Dendritic cell treated with granulocyte-macrophage colony-stimulating factor and Interleukin-4, amounts not matched to agents 40 ng/mL and 50 ng/mL, for 4 days (primary cell): Measurements from ENCODE around the gene VWF.
A peak's percentile ranks its signal among the peaks of the same experiment; 100 is the strongest.
"Not testable (repeated sequence)": the region's sequence is repeated elsewhere in the genome, so short reads cannot be mapped to it uniquely, and the experiment has no call there.

Experiments used
- H3K27ac Mint-ChIP-seq: one replicate; pipeline ENCODE4 v1.8.0; 2022; ENCODE audit warnings: mild to moderate bottlenecking, mixed read lengths
- H3K27me3 Mint-ChIP-seq: one replicate; pipeline ENCODE4 v1.8.0; 2022; ENCODE audit warnings: mild to moderate bottlenecking, mixed read lengths
- H3K36me3 Mint-ChIP-seq: one replicate; pipeline ENCODE4 v1.8.0; 2022; ENCODE audit warnings: low read depth, mixed read lengths
- H3K4me1 Mint-ChIP-seq: one replicate; pipeline ENCODE4 v1.8.0; 2022; ENCODE audit warnings: low read depth, mixed read lengths
- H3K4me3 Mint-ChIP-seq: one replicate; pipeline ENCODE4 v1.8.0; 2022; ENCODE audit warnings: mild to moderate bottlenecking, moderate library complexity, mixed read lengths
- H3K9me3 Mint-ChIP-seq: one replicate; pipeline ENCODE4 v1.8.0; 2022; ENCODE audit warnings: mixed read lengths
- intact Hi-C: fragments of 100-400 bp; cut with micrococcal nuclease; formaldehyde crosslinking; loops from one replicate; pipeline ENCODE4 v1.15.0; 2022

Gene VWF

DNA sequence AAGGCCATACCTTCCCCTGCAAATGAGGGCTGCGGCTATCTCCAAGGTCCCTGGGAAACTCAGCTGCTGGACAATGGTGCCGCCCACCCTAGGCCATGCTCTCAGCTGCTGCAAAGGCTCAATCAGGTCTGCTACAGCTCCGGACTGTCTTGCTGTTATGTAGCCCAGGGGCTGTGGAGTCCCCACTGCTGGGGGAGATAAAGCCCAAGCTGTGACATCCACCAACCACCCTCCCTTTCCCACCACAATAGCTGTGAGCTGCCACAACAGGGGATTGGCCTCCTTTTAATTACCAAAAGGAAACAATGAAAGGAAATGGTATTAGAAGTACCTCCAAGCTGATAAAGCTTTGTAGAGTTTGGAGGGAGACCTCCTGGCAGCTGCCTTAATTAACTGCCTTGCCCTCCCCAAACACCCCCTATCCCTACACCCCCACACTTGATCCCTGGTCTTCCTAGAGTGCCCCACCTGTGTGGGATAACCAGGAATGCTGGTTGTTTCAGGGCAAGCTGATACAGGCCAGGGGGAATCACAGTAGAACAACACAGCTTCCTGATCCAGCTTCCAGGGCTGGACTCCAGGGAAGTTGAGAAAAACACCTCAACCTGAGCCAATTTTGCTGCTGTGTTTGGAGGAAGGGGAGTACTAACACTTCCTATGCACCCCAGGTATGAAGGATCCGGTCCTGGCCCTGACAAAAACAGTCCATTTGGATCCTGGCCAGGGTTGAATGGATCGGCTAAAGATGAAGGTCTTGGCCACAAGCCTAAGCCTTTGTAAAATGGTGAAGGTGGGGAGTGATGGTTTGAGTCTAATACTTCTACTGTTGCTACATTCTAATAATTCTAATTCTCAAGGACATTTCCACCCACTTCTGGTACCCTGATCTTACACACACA is at the start of gene VWF:
Gene VWF, minus strand, starts transcription at position 260 of the 899 bp plus-strand sequence. CDS start 1,474 bp downstream, outside the sequence.
- Mint-ChIP-seq H3K4me3 (no peak within 1 kb of the TSS), H3K27ac (no peak within 1 kb of the TSS), H3K36me3 (no peaks in the 10 kb centered on the region), H3K4me1 (peaks cover 6% of the 10 kb centered on the region), H3K9me3 (no peaks in the 10 kb centered on the region), H3K27me3 (peaks cover 27% of the 10 kb centered on the region)
- intact Hi-C loops = no loop called here

DNA sequence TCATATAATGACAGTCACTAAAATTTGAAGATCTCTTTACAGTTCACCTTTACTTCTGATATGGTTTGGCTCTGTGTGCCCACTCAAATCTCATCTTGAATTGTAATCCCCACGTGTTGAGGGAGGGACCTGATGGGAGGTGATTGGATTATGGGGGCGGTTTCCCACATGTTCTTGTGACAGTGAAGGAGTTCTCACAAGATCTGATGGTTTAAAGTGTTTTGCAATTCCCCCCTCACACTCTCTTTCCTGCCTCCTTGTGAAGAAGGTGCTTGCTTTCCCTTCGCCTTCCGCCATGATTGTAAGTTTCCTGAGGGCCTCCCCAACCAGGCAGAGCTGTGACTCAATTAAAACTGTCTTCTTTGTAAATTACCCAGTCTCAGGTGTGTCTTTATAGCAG is 48.4 kb upstream of the VWF start:
- Mint-ChIP-seq H3K9me3 (no peaks in the 10 kb centered on the region), H3K27ac (peak overlapping the region; percentile 44), H3K4me3 (no peak overlapping the region)

DNA sequence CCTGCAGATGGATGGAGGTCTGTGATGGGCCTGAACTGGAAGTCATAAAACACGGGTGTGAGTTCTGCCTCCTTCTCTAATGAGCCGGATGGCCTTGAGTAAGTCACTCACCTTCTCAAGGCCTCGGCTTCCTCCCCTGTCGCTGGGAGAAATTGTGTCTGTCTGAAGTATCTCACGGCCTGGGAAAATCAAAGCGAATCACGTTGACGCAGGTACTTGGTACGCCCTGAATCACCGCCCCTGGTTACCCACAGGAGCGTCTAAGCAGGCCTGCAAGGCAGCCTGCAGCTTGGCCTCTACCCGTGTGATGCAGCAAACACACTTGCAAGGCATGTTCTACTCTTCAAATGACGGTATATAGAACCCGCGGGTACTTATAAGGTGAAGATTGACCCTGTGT is 47.6 kb upstream of the VWF start:
- intact Hi-C loops = no loop called here
- H3K4me3 Mint-ChIP-seq = no peak overlapping the region
- no peak overlapping the region for H3K27ac Mint-ChIP-seq
- no peaks in the 10 kb centered on the region for H3K9me3 Mint-ChIP-seq
- H3K27me3 Mint-ChIP-seq = no peaks in the 10 kb centered on the region
- H3K36me3 Mint-ChIP-seq = no peaks in the 10 kb centered on the region
- peaks cover 40% of the 10 kb centered on the region for H3K4me1 Mint-ChIP-seq

More for the DNA sequence above, 48.4 kb upstream of the VWF start:
- H3K27me3 Mint-ChIP-seq = no peaks in the 10 kb centered on the region
- H3K4me1 Mint-ChIP-seq = peaks cover 33% of the 10 kb centered on the region
- H3K36me3 Mint-ChIP-seq = no peaks in the 10 kb centered on the region
- intact Hi-C loops = no loop called here

DNA sequence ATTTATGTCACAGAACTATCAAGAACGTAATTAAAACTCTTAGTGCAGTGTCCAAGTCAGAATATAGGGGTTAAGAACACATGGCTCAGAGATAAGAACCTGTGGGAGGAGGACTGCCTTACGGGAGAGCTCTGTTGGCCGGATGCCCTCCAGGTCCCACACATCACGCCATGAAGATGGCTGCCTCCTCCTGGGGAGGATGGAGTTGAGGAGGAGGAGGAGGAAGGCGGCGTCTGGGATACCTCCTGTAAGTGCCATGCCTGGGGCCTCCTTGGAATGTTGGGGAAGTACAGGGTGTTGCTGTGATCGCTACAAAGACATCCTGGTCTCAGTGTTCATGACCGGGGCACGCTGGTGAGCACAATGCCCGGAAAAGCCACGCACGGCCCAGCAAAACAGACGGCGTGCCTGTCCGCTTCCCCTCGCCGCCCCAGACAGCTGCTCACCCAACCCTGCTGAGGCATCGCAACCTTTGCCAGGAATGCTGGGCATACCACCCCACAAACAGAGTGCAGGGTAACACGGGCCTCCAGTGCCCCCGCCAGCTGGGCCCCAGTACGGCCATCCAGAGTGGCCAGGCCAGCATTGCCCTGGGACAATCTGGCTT is 47.0 kb upstream of the VWF start:
- intact Hi-C loops = no loop called here
- Mint-ChIP-seq H3K36me3 (no peaks in the 10 kb centered on the region), H3K4me3 (no peak overlapping the region), H3K27me3 (no peaks in the 10 kb centered on the region), H3K9me3 (no peaks in the 10 kb centered on the region), H3K27ac (no peak overlapping the region), H3K4me1 (peaks cover 46% of the 10 kb centered on the region)

DNA sequence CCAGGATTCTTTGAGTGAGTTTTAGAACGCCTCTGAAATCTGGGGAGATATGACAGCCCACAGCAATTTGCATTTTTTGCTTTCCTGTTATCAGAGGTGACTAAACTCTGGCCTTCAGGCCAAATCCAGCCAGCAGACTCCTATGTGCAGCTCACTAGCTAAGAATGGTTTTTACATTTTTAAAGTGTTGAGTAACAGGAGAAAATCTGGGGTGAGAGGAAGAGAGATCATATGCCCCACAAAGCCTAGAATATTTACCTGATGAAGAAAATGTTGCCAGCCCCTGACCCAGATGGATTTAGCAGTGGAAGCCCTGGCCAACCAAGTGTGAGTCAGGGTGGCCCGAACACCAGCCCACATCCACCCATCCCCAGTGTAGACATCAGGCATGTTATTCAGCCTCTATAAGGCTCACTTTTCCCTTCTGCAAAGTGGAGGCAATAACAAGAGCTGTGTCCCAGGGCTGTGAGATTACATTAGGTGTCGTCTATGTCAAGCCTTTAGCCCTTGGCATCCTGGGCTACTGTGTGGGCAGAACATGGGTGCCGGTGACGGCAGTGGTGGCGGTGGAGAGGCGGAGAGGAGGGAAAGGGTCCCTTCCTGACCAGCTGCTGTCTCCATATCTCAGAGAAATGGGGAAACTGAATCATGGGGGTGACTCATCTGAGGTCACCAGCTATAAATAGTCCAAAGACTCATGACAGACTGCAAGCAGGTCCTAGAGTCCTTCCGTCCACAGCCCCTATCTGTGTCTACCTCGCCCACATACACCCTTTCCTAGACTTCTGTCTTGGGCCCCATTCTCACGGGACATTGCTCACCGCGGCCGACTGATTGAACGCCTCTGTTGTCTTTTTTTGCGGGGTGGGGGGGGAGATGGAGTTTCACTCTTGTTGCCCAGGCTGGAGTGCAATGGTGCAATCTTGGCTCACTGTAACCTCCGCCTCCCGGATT is 43.1 kb upstream of the VWF start:
- no peaks in the 10 kb centered on the region for H3K36me3 Mint-ChIP-seq
- no peaks in the 10 kb centered on the region for H3K9me3 Mint-ChIP-seq
- H3K4me1 Mint-ChIP-seq = peaks cover 60% of the 10 kb centered on the region
- H3K27me3 Mint-ChIP-seq = no peaks in the 10 kb centered on the region
- intact Hi-C loops = loop anchor here (1.0 kb wide), 1 partner anchor 26 kb away; no protein-coding TSS in a partner anchor
- H3K4me3 Mint-ChIP-seq = peak overlapping the region; percentile 39
- H3K27ac Mint-ChIP-seq = peak overlapping the region; percentile 91

DNA sequence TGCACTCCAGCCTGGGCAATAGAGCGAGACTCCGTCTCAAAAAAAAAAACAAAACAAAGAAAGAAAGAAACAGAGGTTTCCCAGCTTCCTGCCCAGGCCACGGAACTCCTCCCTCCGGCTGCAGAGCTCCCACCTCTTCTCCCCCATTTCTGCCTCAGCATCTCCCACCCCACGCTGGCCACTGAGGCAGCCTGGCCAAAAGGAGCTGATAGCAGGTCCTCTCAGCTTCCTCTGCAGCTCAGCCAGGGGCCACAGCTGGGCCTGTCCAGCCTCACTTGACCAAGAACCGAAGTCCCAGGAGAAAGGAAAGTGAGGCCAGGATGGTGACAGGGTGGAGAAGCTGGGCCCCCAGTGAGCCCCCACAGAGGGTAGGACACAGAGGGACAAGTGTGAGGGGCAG is 42.3 kb upstream of the VWF start:
- no peaks in the 10 kb centered on the region for H3K9me3 Mint-ChIP-seq
- peaks cover 62% of the 10 kb centered on the region for H3K4me1 Mint-ChIP-seq
- intact Hi-C loops = loop anchor here (1.0 kb wide), 1 partner anchor 26 kb away; no protein-coding TSS in a partner anchor
- no peaks in the 10 kb centered on the region for H3K36me3 Mint-ChIP-seq
- H3K27ac Mint-ChIP-seq = peak overlapping the region; percentile 91
- no peak overlapping the region for H3K4me3 Mint-ChIP-seq
- H3K27me3 Mint-ChIP-seq = peaks cover under 1% of the 10 kb centered on the region

DNA sequence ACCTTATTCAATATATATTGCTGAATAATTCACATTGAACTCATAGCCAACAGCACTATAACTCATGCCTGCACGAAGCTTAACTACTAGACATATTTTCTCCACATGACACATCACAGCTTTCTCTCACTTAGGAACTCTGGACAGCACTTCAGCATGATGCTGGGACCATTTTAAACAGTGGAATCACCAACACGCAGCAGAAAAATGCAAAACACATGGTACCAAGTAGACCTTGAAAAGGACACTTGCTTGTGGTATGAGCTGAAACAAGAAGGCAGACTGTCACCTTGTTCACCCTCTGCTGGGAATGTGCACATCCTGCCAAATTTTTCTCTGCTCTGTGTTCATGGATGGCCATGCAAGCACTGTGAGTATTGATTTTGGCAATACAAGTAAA is 40.9 kb upstream of the VWF start:
- Mint-ChIP-seq H3K9me3 (no peaks in the 10 kb centered on the region), H3K4me3 (no peak overlapping the region), H3K36me3 (no peaks in the 10 kb centered on the region), H3K4me1 (peaks cover 76% of the 10 kb centered on the region), H3K27ac (no peak overlapping the region), H3K27me3 (peaks cover 15% of the 10 kb centered on the region)
- intact Hi-C loops = no loop called here

DNA sequence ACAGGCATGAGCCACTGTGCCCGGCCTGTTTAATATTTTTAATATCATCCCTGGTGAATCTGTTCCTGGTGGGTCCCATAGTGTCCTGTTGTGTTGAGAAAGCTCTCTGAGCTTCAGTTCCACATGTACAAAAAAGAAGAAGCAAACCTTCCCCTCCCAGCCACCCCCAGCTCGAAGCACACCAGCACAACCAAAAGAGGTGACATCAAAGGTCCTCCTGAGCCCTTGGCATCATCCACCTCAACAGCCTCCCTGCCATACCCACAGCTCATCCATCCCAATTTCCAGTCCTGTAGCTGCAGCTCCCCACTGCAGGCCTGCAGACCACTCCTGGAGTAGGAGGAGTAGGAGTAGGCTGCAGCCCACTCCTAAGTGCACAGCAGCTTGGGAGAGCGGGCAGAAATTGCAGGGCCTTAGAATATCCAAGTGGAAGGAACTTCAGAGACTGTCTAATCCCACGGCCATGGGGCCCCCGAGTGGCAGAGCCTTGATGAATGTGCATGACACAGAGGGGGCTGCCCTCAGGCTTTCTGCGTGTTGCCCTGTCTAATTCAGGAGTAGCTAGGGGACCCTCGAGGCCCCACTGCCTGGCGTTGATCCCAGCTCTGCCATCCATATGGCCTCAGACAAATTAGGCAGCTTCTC is 39.1 kb upstream of the VWF start:
- peaks cover 25% of the 10 kb centered on the region for H3K27me3 Mint-ChIP-seq
- H3K36me3 Mint-ChIP-seq = no peaks in the 10 kb centered on the region
- H3K4me3 Mint-ChIP-seq = no peak overlapping the region
- H3K9me3 Mint-ChIP-seq = no peaks in the 10 kb centered on the region
- peaks cover 71% of the 10 kb centered on the region for H3K4me1 Mint-ChIP-seq
- H3K27ac Mint-ChIP-seq = peak overlapping the region; percentile 70
- intact Hi-C loops = no loop called here

DNA sequence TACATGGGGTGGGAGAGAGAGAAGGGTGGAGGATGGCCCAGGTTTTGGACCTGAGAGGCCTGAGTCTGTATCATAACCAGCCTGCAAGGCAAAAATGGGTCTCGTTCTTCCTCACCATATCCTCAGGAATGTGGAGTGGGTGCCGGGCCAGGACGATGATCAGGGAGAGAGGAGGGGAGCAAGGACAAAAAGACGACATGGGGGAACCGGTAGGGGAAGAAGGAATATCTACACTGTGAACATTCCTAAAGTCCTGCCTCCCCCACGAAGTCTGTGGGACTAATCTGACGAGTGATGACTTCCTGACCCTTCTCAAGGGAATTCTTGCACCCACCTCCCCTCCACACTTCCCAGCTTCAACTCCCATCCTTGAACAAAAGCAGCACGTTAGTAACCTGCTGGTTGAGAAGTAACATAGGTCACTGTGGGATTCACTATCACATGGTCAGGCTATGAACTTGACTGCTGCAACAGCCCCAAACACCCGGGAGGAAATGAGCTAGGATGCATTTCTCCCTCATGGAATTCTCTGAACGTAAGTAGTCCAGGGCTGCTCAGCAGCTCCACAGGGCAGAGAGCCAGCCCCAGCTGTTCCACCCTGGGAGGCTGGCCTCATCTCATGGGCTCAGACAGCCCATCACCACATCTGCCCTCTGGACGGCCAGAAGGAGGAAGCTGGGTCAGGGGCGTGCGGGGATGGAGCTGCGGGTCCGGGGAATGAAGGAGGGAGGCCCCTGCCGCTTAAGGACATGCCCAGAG is 36.8 kb upstream of the VWF start:
- H3K9me3 Mint-ChIP-seq = no peaks in the 10 kb centered on the region
- peaks cover 25% of the 10 kb centered on the region for H3K27me3 Mint-ChIP-seq
- no peaks in the 10 kb centered on the region for H3K36me3 Mint-ChIP-seq
- peak overlapping the region; percentile 58 for H3K27ac Mint-ChIP-seq
- intact Hi-C loops = no loop called here
- no peak overlapping the region for H3K4me3 Mint-ChIP-seq
- peaks cover 50% of the 10 kb centered on the region for H3K4me1 Mint-ChIP-seq

DNA sequence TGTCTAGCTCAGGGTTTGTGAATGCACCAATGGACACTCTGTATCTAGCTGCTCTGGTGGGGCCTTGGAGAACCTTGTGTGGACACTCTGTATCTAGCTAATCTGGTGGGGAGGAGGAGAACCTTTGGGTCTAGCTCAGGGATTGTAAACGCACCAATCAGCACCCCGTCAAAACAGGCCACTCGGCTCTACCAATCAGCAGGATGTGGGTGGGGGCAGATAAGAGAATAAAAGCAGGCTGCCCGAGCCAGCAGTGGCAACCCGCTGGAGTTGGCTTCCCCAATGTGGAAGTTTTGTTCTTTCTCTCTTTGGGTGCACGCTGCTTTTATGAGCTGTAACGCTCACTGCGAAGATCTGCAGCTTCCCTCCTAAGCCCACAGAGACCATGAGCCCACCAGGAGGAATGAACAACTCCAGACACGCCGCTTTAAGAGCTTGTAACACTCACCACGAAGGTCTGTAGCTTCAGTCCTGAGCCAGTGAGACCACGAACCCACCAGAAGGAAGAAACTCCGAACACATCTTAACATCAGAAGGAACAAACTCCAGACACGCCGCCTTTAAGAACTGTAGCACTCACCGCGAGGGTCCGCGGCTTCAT is 35.7 kb upstream of the VWF start:
- H3K4me1 Mint-ChIP-seq = peaks cover 47% of the 10 kb centered on the region
- H3K9me3 Mint-ChIP-seq, H3K36me3 Mint-ChIP-seq, intact Hi-C loops, H3K4me3 Mint-ChIP-seq: not testable (repeated sequence)
- H3K27ac Mint-ChIP-seq = peak overlapping the region; percentile 58
- peaks cover 25% of the 10 kb centered on the region for H3K27me3 Mint-ChIP-seq

DNA sequence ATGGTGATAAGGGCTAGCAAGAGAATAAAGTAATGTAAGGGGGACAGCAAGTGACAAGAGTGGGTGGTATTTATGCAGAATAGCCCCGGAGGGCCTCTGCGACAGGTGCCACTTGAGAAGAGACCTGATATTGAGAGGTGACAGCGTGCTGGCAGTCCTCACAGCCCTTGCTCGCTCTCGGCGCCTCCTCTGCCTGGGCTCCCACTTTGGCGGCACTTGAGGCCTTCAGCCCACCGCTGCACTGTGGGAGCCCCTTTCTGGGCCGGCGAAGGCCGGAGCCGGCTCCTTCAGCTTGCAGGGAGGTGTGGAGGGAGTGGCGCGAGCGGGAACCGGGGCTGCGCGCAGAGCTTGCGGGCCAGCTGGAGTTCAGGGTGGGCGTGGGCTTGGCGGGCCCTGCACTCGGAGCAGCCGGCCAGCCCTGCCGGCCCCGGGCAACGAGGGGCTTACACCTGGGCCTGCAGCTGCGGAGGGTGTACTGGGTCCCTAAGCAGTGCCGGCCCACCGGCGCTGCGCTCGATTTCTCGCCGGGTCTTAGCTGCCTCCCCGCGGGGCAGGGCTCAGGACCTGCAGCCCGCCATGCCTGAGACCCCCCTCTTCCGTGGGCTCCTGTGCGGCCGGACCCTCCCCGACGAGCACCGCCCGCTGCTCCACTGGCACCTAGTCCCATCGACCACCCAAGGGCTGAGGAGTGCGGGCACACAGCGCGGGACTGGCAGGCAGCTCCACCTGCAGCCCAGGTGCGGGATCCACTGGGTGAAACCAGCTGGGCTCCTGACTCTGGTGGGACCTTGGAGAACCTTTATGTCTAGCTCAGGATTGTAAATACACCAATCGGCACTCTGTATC is 34.9 kb upstream of the VWF start:
- H3K9me3 Mint-ChIP-seq, intact Hi-C loops, H3K4me3 Mint-ChIP-seq, H3K36me3 Mint-ChIP-seq: not testable (repeated sequence)
- H3K4me1 Mint-ChIP-seq = peaks cover 53% of the 10 kb centered on the region
- H3K27me3 Mint-ChIP-seq = peaks cover 25% of the 10 kb centered on the region
- H3K27ac Mint-ChIP-seq = peak overlapping the region; percentile 58

DNA sequence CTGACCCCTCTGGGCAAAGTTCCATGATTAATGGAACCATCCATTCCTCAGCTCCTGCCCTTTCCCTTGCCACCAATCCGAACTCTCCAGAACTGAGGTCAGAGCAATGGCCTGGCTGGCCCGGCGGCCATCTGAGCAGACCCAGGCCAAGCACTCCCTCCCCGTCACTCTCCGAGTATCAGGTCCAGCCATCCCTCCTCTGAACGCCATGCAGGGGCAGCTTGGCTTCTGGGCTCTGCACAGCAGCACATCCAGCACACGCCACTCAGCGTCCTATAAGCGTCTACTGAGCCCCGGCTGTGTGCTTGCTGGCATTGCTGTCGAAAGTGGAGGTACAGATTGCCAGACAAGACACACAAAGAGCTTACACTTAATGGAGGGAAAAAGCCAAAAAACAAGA is 34.3 kb upstream of the VWF start:
- Mint-ChIP-seq H3K36me3 (no peaks in the 10 kb centered on the region), H3K27me3 (peaks cover 25% of the 10 kb centered on the region), H3K4me1 (peaks cover 50% of the 10 kb centered on the region), H3K4me3 (no peak overlapping the region), H3K9me3 (no peaks in the 10 kb centered on the region), H3K27ac (peak overlapping the region; percentile 5)
- intact Hi-C loops = no loop called here
